HG03139 (cell line): ENCODE results near the gene NSUN5.
A peak's percentile ranks its signal among the peaks of the same experiment; 100 is the strongest.
"Not testable (repeated sequence)": the region's sequence is repeated elsewhere in the genome, so short reads cannot be mapped to it uniquely, and the experiment has no call there.

ENCODE experiments used
- ATAC-seq: cut with Tn5 transposase; IDR thresholded peaks from one replicate; pipeline ENCODE4 v1.9.1; 2021; ENCODE audit not compliant: unreplicated experiment

NSUN5 gene

DNA sequence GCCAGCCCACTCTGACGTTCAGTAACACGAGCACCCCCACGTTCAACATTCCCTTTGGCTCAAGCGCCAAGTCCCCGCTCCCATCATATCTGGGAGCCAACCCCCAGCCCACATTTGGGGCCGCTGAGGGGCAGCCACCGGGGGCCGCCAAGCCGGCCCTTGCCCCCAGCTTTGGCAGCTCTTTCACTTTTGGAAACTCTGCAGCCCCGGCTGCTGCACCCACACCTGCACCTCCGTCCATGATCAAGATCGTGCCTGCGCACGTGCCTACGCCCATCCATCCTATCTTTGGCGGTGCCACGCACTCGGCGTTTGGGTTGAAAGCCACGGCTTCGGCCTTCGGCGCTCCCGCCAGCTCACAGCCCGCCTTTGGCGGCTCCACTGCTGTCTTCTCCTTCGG, 10.9 kb downstream of the NSUN5 start:
- ATAC-seq, result not testable (repeated sequence)

DNA sequence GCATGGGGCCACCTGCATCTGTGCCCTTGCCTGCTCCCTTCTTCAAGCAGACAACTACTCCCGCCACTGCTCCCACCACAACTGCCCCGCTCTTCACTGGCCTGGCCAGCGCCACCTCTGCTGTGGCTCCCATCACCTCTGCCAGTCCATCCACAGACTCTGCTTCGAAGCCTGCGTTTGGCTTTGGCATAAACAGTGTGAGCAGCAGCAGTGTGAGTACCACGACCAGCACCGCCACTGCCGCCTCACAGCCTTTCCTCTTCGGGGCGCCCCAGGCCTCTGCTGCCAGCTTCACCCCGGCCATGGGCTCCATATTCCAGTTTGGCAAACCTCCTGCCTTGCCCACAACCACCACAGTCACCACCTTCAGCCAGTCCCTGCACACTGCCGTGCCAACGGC, 11.4 kb downstream of the NSUN5 start:
- ATAC-seq, result not testable (repeated sequence)

DNA sequence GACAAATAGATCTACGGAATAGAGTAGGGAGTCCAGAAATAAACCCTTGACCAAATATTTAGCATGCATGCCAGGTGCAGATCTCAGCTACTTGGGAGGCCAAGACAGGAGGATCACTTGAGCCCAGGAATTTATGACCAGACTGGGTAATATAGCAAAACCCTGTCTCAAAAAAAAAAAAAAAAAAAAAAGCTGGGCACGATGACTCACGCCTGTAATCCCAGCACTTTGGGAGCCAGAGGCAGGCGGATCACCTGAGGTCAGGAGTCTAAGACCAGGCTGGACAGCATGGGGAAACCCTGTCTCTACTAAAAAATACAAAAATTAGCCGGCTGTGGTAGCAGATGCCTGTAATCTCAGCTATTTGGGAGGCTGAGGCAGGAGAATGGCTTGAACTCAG, 31.4 kb downstream of the NSUN5 start:
- not testable (repeated sequence) for ATAC-seq

DNA sequence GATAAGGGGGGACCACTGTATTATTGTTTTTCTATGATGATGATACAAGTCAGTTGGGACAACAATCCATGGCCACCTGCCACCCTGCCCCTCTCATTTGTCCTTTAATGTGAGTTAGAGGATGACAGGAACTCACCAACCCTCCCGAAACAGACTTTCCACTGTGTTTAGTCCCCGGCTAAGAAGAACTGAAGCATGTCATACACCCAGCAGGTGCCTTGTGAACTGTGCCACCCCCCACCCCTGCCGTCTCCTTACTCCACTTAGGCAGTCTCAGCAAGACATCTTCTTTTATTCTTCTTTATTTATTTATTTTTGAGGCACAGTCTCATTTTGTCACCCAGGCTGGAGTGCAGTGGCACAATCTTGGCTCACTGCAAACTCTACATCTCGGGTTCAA, 40.8 kb downstream of the NSUN5 start:
- not testable (repeated sequence) for ATAC-seq

DNA sequence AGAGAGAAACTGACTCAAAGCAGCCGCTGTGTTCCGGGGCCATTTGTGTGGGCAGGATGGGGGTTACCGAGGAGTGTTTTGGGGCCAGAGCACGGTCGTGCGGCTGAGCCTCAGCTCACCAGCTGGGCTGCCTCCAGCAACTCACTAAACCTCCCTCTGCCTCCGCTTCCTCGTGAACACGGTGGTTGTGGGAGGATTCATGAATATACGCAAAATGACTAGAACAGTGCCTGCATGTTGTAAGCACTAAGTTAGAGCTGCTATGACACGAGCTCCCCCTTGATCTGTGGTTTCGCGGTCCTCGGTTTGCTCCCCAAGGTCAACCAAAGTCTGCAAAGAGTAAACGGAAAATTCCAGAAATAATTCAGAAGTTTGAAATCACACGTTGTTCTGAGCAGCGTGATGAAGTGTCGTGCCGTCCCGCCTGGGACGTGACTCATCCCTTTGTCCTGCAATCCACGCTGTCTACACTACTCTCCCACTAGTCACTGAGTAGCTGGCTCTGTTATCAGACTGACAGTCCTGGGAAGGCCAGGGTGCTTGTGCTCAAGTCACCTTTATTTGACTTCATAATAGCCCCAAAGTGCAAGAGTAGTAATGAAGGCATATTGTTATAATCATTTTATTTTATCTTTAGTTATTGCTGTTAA, 41.8 kb downstream of the NSUN5 start:
- peak; percentile 60 for ATAC-seq

DNA sequence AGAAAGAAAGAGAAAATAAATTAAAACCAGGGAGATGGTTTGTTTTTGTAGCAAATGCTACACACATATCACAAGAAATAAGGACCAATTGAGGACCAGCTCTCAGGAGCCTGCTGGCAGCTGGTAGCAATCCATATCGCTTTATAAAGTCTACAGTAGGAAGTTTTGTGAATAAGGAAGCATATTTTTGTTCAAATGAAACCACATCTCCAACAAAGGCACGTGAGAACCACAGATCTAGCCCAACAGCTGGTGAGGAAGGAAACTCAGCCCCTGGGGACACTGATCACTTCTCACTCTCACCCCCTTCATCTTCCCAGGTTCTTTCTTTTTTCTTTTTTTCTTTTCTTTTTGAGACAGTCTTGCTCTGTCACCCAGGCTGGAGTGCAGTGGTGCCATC, 46.2 kb downstream of the NSUN5 start:
- ATAC-seq, result peak; percentile 46
